GM21786 (cell line): ENCODE data around the gene MPG.

Source experiments
- ATAC-seq: cut with Tn5 transposase; IDR thresholded peaks from one replicate; pipeline ENCODE4 v1.9.1; 2021; ENCODE audit not compliant: unreplicated experiment

Gene MPG

GRCh38 chr16:83781-84615, 6.0 kb downstream of the MPG start:
- ATAC-seq = no peak

DNA sequence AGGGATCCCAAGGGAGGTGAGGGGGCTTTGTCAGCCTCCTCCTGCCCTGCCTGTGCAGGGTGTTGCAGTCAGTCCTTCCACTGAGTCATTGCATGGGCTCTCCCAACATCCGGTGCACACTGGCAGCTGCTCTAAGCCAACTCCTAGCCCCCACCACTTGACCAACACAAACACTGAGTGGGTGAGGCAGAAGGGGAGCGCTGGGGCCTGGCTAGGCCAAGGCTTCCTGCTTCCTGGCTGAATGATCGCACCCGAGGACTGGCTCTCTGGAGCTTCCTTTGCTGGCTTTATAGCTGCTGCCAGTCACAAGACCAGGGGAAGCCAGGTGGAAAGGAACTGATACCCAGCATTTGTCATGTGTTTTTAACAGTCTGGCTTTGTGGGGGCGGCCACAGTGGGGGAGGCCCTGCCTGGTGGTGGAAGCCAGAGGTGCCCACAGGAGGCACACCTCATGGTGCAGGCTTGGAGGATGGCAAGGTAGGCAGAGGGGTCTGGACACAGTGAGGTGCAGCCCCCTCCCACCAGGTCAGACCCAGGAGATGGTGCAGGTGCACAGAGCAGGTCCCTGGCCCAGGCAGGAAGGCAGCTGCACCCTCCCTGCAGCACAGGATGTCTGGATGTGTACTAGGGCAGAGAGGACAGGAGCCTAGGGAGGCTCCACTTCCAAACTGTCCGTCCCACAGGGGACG, 6.8 kb downstream of the MPG start:
- ATAC-seq = peak; percentile 77

GRCh38 chr16:85407-85782, 7.4 kb downstream of the MPG start:
- no peak for ATAC-seq

- ATAC-seq = no peak
These were observed 7.8 kb downstream of the MPG start for GRCh38 chr16:85865-86264.

DNA sequence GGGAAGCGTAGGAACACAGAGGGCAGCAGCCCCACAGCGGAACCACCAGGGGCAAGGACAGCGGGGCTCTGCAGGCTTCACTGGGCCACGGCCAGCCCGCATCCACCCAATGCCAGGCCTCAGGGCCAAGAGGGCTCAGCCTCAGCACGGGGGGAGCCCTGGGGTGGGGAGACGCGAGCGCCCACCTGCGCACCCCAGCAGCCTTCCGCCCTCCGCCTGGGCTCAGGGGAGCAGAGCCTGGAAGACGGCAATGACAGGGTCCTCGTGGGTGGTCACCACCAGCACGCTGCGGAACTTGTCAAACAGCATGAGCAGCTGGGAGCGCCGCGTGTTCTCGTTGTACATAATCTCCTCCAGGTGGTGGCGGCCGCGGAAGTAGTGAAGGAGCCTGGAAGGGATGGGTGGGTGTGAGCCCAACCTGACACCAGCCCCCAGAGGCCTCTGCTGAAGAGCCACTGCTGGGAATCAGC, 8.5 kb downstream of the MPG start:
- ATAC-seq = no peak

- no peak for ATAC-seq
These were observed 10.6 kb downstream of the MPG start for GRCh38 chr16:88613-89012.

DNA sequence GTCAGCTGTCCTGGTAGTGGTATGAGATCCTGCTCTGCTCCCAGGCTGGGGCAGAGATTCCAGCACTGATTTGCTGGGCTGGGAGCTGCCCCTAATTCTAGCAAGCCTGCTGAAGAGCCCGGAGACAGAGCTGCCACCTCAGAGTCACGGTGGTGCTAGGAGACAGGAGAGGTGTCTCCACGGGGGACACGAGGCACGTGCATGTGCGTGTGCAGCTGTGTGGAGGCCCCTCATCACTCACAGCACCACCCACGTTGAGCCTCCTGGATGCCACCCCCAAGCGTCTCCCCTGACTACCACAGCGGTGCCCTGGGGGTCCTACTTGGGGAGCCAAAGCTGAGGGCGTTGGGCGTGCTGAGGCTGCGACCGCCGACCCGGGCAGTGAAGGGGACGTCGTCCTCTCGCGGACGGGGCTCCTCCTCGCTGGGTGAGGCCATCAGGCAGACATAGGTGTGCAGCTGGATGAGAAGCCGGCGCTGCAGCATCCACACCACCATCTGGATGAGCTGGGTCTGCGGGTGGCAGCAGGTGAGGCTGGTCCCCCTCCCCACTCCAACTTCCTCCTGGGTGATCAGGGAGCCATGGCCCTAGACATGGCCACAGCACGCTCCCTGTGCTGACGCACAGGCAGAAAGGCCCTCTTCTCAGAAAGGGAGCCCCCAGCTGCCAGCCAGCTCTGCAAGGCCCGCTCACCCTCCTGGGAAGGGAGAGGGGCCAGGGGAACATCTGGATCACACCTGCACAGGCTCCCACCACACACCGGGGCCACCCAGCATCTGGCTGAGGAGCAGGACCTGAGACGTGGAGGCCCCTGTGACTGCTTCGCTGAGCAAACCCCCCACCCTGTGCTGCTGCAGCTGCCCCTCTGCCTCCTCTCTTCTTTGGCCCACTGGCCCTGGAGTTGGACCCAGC, 11.6 kb downstream of the MPG start:
- ATAC-seq = no peak

- ATAC-seq = no peak
These were observed 13.5 kb downstream of the MPG start for GRCh38 chr16:91484-91883.

DNA sequence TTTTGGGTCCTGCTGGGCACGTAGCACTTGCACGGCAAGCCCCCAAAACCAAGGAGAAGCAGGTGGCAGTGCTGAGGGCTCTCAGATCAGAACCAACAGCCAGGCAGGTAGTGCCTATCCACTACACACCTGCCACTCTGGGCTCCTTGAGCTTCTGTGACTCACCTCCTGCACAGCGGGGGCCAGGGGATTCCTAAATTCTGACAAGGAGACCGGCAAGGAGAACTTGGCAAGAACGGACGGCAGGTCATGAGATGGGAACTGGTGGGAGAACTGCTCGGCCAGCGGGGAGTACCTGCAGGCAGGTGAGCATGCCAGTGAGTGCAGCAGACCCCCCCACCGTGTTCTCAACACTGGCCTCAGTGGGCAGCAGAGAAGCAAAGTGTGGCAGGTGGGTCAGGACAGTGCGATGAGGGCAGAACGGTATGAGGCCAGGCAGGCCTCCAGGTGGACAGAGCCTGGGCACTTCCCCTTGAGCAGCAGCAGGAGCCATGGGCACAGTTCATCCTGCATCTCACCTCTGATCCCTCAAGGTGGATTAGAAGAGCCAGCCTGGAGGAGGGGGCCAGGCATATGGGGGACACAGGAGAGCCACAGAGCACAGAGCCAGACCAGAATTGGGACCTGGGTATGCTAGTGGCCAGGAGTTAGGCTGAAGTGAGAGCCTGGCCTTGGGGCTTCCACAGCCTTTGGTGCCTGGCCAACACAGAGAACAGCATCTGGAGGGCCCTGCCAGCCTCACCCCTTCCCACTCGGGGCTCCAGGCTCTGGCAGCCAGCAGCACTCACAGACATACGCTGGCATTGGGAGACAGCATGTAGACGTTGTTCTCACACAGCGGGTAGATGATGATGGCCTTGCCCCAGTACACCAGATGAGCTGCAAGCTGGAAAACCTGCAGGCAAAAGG, 14.7 kb downstream of the MPG start:
- no peak for ATAC-seq

GRCh38 chr16:94918-95265, 16.9 kb downstream of the MPG start:
- ATAC-seq = no peak

DNA sequence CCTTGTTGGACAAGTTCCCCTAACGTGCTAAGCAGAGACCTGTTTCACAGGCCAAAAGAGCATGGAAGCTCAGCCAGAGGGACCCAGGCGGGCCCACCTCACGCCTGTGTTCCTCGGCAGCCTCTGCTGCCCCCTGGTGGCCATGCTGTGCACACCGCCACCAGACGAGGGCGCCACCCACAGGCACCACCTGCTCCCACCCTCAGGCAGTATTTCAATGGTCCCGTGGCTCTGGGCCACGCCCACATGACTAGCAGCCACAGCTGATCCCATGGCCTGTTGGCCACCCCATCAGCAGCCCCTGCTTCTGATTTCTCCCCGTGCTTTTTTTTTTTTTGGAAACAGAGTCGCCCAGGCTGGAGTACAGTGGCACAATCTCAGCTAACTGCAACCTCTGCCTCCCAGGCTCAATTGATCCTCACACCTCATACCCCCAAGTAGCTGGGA, 18.9 kb downstream of the MPG start:
- ATAC-seq = peak; percentile 71

- no peak for ATAC-seq
These were observed 19.8 kb downstream of the MPG start for GRCh38 chr16:97822-98221.

- no peak for ATAC-seq
These were observed 23.0 kb downstream of the MPG start for GRCh38 chr16:100989-101388.

- no peak for ATAC-seq
These were observed 23.6 kb downstream of the MPG start for GRCh38 chr16:101586-101985.

DNA sequence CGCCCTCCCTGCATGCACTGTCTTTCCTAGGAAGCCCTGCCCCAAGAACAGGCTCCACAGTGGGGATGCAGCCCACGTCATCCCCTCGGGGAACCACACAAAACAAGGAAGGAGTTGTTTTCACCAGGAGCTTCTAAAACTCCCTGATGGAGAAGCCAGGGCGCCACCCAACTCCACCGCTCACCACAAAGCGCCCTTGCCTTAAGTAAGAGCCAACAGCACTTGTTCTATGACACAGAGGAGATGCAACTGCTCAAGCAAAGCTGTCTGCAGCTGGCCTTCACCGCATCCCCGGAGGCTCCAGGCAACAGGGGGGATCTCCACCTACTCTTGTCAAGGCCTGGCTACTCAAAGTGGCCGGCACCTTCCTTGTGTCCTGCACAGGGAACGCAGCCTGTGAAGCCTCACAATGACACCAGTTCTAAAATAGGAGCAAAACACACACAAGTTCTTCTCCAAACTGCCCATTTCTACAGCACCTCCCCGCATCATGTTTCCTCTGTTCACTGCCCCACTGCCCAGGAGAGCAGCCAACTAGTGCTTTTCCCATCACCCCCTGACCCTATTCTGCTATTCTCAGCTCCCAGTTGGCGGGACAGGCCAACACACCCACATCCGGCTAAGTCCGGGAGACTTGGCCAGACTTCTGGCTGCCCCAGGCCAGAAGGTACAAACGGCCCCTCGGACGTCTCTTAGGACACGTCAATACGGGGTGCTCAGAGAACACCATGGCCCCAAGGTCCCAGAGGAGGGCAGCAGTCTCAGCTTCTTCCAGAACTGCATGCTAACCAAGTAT, 24.2 kb downstream of the MPG start:
- ATAC-seq = no peak

GRCh38 chr16:104355-104754, 26.3 kb downstream of the MPG start:
- no peak for ATAC-seq

- no peak for ATAC-seq
These were observed 26.9 kb downstream of the MPG start for GRCh38 chr16:104928-105327.

- no peak for ATAC-seq
These were observed 27.5 kb downstream of the MPG start for GRCh38 chr16:105521-105920.

- ATAC-seq = no peak
These were observed 28.7 kb downstream of the MPG start for GRCh38 chr16:106623-107324.
